ENCODE measurements around the gene ANO5. TPM values are rescaled to one million over a fixed set of nuclear protein-coding genes. Genes with fewer than 3 reads are reported as not detected.
A peak's percentile ranks its signal among the peaks of the same experiment; 100 is the strongest.

The ANO5 gene
- total and polyA plus RNA-seq, 2 of the 4 experiments (the other 2 are of a cell fraction): not detected

GRCh38 chr11:22304337-22304961 lies 111.6 kb downstream of the ANO5 start:
- in situ Hi-C loops (cut with MboI; ENCODE audit: low sequenced_read_pairs) (no loop called here), intact Hi-C loops (cut with micrococcal nuclease) (loop anchor here (1.0 kb wide), 1 partner anchor 59 kb away; no protein-coding TSS in a partner anchor), dilution Hi-C loops (cut with HindIII; ENCODE audit: low sequenced_read_pairs, unreplicated experiment) (no loop called here)
- Histone ChIP-seq H2AK9ac (replicated peaks; ENCODE audit: low read depth, low read length, poor library complexity) (no peak overlapping the region), H3K9me3 (ENCODE audit: control insufficient read depth, insufficient read depth, low read length) (no peaks in the 10 kb centered on the region), H3K27ac (ENCODE audit: insufficient read depth, low read length) (no peak overlapping the region), H3K4me1 (ENCODE audit: control insufficient read depth, insufficient read depth, low read length) (no peaks in the 10 kb centered on the region), H2BK20ac (ENCODE audit: low read depth, low read length) (no peak overlapping the region), H2BK120ac (ENCODE audit: low read depth, low read length) (no peak overlapping the region), H2AK5ac (ENCODE audit: low read depth, low read length) (no peak overlapping the region), H3K4me3 (ENCODE audit: insufficient read depth, low read depth, low read length) (no peak overlapping the region), H3K9ac (ENCODE audit: low read depth, low read length) (no peak overlapping the region), H3K23ac (ENCODE audit: low read depth, low read length) (no peak overlapping the region), H2AFZ (replicated peaks; ENCODE audit: low read length, poor library complexity) (no peak overlapping the region), H3K18ac (ENCODE audit: low read depth, low read length) (no peak overlapping the region), H3K14ac (replicated peaks; ENCODE audit: low read depth, low read length) (no peak overlapping the region), H4K91ac (ENCODE audit: insufficient read depth, low read depth, low read length) (no peak overlapping the region), H3K79me1 (ENCODE audit: low read depth in 1 of 2, low read length in 2 of 2) (no peaks in the 10 kb centered on the region), H4K8ac (ENCODE audit: low read depth in 2 of 2, low read length in 2 of 2) (no peak overlapping the region), H2BK5ac (ENCODE audit: low read depth, low read length, poor library complexity, severe bottlenecking) (no peak overlapping the region), H2BK15ac (ENCODE audit: low read depth, low read length) (no peak overlapping the region), H3K56ac (ENCODE audit: extremely low read depth, insufficient read depth, low read length) (no peak overlapping the region), H4K20me1 (ENCODE audit: insufficient read depth, low read length) (no peaks in the 10 kb centered on the region), H3K4me2 (ENCODE audit: low read depth, low read length) (no peak overlapping the region), H3K27me3 (ENCODE audit: control insufficient read depth, insufficient read depth, low read length) (no peaks in the 10 kb centered on the region), H3K36me3 (ENCODE audit: control insufficient read depth, insufficient read depth, low read length) (no peaks in the 10 kb centered on the region), H4K5ac (ENCODE audit: low read depth, low read length) (no peak overlapping the region), H3K9me1 (ENCODE audit: insufficient read depth, low read length) (no peaks in the 10 kb centered on the region), H3K4ac (ENCODE audit: low read depth, low read length) (no peak overlapping the region)
- POLR2A ChIA-PET (ENCODE audit: unreplicated experiment): no interaction called here
- DNase-seq (peak; percentile 23), ATAC-seq (ENCODE audit: low read depth) (no peak; the same call in 1 of the 2 replicates)
- CTCF ChIA-PET: interaction anchor here (0.9 to 1.2 kb wide), 3 partner anchors 15 to 1657 kb away, joined by 3 to 4 read pairs (median 3); no protein-coding TSS in a partner anchor
- TF ChIP-seq CHD1 (IDR thresholded peaks at IDR 0.05; ENCODE audit: low read depth, low read length) (no peak), SMC3 (IDR thresholded peaks at IDR 0.05; ENCODE audit: low read depth, low read length) (peak; percentile 26; the same call in 1 of the 2 replicates), RAD21 (IDR thresholded peaks at IDR 0.05; ENCODE audit: low read length) (peak; percentile 42), MAZ (IDR thresholded peaks at IDR 0.05; ENCODE audit: borderline replicate concordance, low read depth, low read length) (no peak), NFE2L2 (IDR thresholded peaks at IDR 0.05; ENCODE audit: low read depth, low read length) (no peak)
- TF ChIP-seq, protein P1, sequence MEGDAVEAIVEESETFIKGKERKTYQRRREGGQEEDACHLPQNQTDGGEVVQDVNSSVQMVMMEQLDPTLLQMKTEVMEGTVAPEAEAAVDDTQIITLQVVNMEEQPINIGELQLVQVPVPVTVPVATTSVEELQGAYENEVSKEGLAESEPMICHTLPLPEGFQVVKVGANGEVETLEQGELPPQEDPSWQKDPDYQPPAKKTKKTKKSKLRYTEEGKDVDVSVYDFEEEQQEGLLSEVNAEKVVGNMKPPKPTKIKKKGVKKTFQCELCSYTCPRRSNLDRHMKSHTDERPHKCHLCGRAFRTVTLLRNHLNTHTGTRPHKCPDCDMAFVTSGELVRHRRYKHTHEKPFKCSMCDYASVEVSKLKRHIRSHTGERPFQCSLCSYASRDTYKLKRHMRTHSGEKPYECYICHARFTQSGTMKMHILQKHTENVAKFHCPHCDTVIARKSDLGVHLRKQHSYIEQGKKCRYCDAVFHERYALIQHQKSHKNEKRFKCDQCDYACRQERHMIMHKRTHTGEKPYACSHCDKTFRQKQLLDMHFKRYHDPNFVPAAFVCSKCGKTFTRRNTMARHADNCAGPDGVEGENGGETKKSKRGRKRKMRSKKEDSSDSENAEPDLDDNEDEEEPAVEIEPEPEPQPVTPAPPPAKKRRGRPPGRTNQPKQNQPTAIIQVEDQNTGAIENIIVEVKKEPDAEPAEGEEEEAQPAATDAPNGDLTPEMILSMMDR (conservative IDR thresholded peaks at IDR 0.05; ENCODE audit: low read depth, low read length): peak; percentile 59
- no CpG with 5 or more reads among the region's 5 CpGs for WGBS, 2 experiments (ENCODE audit: extremely low coverage in 2 of 2, insufficient read length in 1 of 2)
- BruUV-seq (replicated peaks): no TSS peak

Measured in IMR-90 (cell line).